ENCODE data around the gene ADARB2.

DNA sequence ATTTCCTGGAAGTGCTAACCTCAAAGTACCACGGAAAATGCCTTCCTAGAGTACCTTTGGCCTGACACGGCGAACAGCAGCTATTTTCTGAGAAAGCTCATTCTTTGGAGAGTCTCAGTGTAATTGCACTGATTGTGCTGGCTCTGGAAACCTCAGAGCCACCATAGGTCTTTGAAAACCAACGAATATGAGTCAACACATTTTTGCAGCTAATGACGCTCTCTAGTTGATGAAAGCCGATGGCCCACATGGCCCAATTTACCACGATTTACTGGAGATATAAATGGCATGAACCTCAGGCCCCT lies 187.1 kb downstream of the ADARB2 start:
- no peak for TF ChIP-seq POLR2AphosphoS5 (IDR thresholded peaks at IDR 0.05; ENCODE audit: low read depth)
- TF ChIP-seq CTCF (conservative IDR thresholded peaks at IDR 0.05; ENCODE audit: low read depth in 2 of 2), result no peak
- no peak for TF ChIP-seq JUNB (IDR thresholded peaks at IDR 0.05; ENCODE audit: unreplicated experiment)
- no peak for TF ChIP-seq CREB1 (CRISPR knock-in tag; IDR thresholded peaks at IDR 0.05; ENCODE audit: low read depth)
- no peak for TF ChIP-seq ZNF331 (CRISPR knock-in tag; IDR thresholded peaks at IDR 0.05; ENCODE audit: low read depth)
- TF ChIP-seq EZH2 (IDR thresholded peaks at IDR 0.05; ENCODE audit: low read depth, unreplicated experiment), result no peak
- TF ChIP-seq, protein P1, sequence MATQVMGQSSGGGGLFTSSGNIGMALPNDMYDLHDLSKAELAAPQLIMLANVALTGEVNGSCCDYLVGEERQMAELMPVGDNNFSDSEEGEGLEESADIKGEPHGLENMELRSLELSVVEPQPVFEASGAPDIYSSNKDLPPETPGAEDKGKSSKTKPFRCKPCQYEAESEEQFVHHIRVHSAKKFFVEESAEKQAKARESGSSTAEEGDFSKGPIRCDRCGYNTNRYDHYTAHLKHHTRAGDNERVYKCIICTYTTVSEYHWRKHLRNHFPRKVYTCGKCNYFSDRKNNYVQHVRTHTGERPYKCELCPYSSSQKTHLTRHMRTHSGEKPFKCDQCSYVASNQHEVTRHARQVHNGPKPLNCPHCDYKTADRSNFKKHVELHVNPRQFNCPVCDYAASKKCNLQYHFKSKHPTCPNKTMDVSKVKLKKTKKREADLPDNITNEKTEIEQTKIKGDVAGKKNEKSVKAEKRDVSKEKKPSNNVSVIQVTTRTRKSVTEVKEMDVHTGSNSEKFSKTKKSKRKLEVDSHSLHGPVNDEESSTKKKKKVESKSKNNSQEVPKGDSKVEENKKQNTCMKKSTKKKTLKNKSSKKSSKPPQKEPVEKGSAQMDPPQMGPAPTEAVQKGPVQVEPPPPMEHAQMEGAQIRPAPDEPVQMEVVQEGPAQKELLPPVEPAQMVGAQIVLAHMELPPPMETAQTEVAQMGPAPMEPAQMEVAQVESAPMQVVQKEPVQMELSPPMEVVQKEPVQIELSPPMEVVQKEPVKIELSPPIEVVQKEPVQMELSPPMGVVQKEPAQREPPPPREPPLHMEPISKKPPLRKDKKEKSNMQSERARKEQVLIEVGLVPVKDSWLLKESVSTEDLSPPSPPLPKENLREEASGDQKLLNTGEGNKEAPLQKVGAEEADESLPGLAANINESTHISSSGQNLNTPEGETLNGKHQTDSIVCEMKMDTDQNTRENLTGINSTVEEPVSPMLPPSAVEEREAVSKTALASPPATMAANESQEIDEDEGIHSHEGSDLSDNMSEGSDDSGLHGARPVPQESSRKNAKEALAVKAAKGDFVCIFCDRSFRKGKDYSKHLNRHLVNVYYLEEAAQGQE (IDR thresholded peaks at IDR 0.05; ENCODE audit: unreplicated experiment), result no peak
